ENCODE results near the gene NEURL2.
"Not testable (repeated sequence)": the region's sequence is repeated elsewhere in the genome, so short reads cannot be mapped to it uniquely, and the experiment has no call there.

NEURL2 gene

DNA sequence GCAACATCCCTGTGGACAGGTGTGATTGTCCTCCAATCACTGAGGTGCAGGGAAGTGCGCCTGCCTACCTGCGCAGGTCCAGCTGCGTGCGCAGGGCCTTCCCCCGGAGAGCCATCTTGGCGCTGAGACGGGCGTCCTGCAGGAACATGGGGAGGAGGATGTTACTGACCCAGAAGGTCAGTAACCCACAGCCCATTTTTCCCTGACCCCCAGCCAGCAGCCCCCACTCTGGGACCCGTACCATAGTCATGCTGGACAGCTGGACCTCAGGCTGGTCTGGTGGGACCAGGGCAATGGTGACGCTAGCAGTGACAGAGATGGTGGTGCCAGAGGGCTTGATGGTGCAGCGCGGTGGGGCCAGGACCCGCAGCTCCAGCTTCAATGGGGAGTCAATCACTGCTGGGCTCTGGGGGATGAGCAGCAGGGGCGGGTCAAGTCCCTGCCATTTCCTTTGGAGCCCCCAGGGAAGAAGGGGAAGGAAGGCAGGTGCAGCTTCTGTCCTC is 11.2 kb upstream of the NEURL2 start:
- TF ChIP-seq CTCF (IDR thresholded peaks at IDR 0.05; ENCODE audit: insufficient read depth, low read length, missing control alignments), result no peak
- DNase-seq (ENCODE audit: low read depth, low spot score), result no peak
- ChIA-PET CTCF (interaction anchor here (1.0 to 1.1 kb wide), 2 partner anchors 11 to 13 kb away, joined by 3 read pairs; partner anchors contain the start of genes CTSA and NEURL2), POLR2A (interaction anchor here (1.0 to 2.0 kb wide), 2 partner anchors 9 to 32 kb away, joined by 4 to 7 read pairs; partner anchors contain the start of gene PCIF1)
- no peak overlapping the region for H3K4me3 ChIP-seq (ENCODE audit: low read depth, low read length)

- not testable (repeated sequence) for DNase-seq (ENCODE audit: low read depth, low spot score); H3K4me3 ChIP-seq (ENCODE audit: low read depth, low read length)
- CTCF ChIA-PET, result interaction anchor here (1.1 to 3.6 kb wide), 2 partner anchors 10 to 12 kb away, joined by 3 to 16 read pairs; partner anchors contain the start of genes CTSA and NEURL2
- POLR2A ChIA-PET, result interaction anchor here (1.0 to 2.0 kb wide), 2 partner anchors 8 to 33 kb away, joined by 4 to 7 read pairs; partner anchors contain the start of gene PCIF1
Measured at GRCh38 chr20:45901332-45901731, 10.3 kb upstream of the NEURL2 start.

DNA sequence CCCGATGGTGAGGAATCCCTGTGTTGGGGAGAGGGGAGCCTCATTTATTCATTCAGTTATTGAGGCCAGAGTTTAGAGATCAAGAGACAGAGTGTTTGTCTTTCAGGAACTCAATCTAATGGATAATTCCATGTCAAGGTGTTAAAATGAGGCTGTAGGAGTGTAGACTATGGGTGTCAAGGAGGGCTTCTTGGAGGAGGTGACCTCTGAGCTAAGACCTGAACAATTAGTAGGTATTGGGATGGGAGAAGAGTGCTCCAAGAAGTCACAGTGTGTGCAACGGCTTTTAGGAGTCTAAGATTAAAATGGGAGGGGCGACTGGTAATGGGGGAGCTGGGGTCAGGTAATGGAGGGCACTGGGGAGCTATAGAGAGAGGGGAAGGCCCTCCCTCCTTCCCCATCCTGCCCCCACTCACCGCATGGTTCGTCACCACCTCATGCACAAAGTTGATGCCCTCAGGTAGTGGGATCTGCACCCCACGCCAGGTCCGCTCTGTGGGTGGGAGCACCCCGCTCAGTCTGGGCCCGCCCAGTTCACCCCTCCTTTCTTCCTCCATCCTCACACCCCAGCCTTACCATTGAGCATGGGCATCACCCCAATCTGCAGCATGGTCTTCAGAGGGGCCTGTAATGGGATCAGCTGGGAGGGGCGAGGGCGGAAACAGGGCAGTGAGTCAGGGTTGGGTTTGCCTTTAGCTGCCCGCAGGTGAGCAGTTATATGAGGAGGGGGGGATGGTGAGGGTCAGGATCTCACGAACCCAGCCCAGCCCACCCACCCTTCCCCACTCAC is 8.2 kb upstream of the NEURL2 start:
- H3K4me3 ChIP-seq (ENCODE audit: low read depth, low read length), result no peak overlapping the region
- TF ChIP-seq CTCF (IDR thresholded peaks at IDR 0.05; ENCODE audit: insufficient read depth, low read length, missing control alignments), result no peak
- CTCF ChIA-PET, result interaction anchor here (1.0 to 3.6 kb wide), 6 partner anchors 8 to 71 kb away, joined by 3 to 16 read pairs (median 4); partner anchors contain the start of genes CTSA and NEURL2
- no peak for DNase-seq (ENCODE audit: low read depth, low spot score)
- POLR2A ChIA-PET, result no interaction called here

- TF ChIP-seq CTCF (IDR thresholded peaks at IDR 0.05; ENCODE audit: insufficient read depth, low read length, missing control alignments), result no peak
- ChIA-PET CTCF (interaction anchor here (1.4 to 3.6 kb wide), 3 partner anchors 7 to 116 kb away, joined by 4 to 16 read pairs (median 5); partner anchors contain the start of genes CTSA and NEURL2), POLR2A (no interaction called here)
- DNase-seq (ENCODE audit: low read depth, low spot score), result no peak
- H3K4me3 ChIP-seq (ENCODE audit: low read depth, low read length), result no peak overlapping the region
Measured at GRCh38 chr20:45898285-45898684, 7.3 kb upstream of the NEURL2 start.

DNA sequence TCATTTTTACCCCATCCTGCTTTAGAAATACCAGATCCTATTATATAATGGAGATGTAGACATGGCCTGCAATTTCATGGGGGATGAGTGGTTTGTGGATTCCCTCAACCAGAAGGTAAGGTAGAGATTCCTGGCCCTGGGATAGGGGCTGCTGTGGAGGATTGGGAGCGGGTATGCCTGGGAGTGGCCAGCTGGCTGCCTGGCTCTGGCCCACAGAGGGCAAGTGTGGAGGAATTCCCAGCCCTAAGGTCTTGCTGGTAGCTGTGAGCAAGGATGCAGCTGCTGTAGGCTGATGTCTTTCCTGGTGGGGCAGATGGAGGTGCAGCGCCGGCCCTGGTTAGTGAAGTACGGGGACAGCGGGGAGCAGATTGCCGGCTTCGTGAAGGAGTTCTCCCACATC is 6.7 kb upstream of the NEURL2 start:
- ChIA-PET CTCF (interaction anchor here (1.1 to 3.6 kb wide), 3 partner anchors 7 to 116 kb away, joined by 4 to 16 read pairs (median 5); partner anchors contain the start of genes CTSA and NEURL2), POLR2A (no interaction called here)
- no peak for TF ChIP-seq CTCF (IDR thresholded peaks at IDR 0.05; ENCODE audit: insufficient read depth, low read length, missing control alignments)
- DNase-seq (ENCODE audit: low read depth, low spot score), result no peak
- H3K4me3 ChIP-seq (ENCODE audit: low read depth, low read length), result no peak overlapping the region

GRCh38 chr20:45897289-45897688 is 6.3 kb upstream of the NEURL2 start:
- no peak overlapping the region for H3K4me3 ChIP-seq (ENCODE audit: low read depth, low read length)
- no peak for DNase-seq (ENCODE audit: low read depth, low spot score)
- CTCF ChIA-PET, result interaction anchor here (0.8 to 1.7 kb wide), 3 partner anchors 9 to 117 kb away, joined by 3 to 5 read pairs (median 4); no protein-coding TSS in a partner anchor
- no peak for TF ChIP-seq CTCF (IDR thresholded peaks at IDR 0.05; ENCODE audit: insufficient read depth, low read length, missing control alignments)
- POLR2A ChIA-PET, result interaction anchor here (0.8 kb wide), 1 partner anchor 8 kb away, joined by 5 read pairs; no protein-coding TSS in a partner anchor
